ENCODE measurements around the gene FAF1. TPM values are rescaled to one million over a fixed set of nuclear protein-coding genes. Genes with fewer than 3 reads are reported as not detected.

FAF1 gene
- total and polyA plus RNA-seq, 2 of the 8 experiments (the other 6 are each of a cell fraction or from before 2014, with no cell fraction given) = 10.8 to 65.9 TPM

DNA sequence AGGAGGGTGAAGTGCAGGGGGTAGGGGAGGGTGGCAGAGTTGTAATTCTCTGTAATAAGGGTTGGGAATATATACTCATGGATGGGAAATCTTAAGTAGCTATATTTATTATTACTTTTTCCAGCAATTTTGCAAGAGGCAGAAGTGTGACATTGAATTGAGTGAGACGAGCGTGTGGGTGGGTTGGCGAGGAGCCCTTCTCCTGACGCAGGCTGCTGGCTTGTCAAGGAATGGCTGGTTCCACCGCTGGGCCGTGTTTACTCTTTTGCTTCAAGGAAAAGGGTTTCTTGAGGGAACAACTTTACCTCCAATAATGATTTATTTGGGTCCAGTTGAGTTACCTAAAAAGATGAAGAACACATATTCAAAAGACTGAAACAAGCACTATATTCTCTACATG is 518.9 kb downstream of the FAF1 start (continued):
- TF ChIP-seq, protein P1, sequence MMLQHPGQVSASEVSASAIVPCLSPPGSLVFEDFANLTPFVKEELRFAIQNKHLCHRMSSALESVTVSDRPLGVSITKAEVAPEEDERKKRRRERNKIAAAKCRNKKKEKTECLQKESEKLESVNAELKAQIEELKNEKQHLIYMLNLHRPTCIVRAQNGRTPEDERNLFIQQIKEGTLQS (IDR thresholded peaks at IDR 0.05; ENCODE audit: insufficient read depth, low read depth, low read length) = no peak
- TF ChIP-seq RFX5 (IDR thresholded peaks at IDR 0.05; ENCODE audit: borderline replicate concordance, low read depth, low read length) (no peak), GABPA (IDR thresholded peaks at IDR 0.05; ENCODE audit: borderline replicate concordance, insufficient read depth, low read length) (no peak), SP4 (IDR thresholded peaks at IDR 0.05; ENCODE audit: low read length) (no peak)

All from H1 (cell line).